ENCODE results near the gene FSD1L.
"Not testable (repeated sequence)": the region's sequence is repeated elsewhere in the genome, so short reads cannot be mapped to it uniquely, and the experiment has no call there.

The FSD1L gene

DNA sequence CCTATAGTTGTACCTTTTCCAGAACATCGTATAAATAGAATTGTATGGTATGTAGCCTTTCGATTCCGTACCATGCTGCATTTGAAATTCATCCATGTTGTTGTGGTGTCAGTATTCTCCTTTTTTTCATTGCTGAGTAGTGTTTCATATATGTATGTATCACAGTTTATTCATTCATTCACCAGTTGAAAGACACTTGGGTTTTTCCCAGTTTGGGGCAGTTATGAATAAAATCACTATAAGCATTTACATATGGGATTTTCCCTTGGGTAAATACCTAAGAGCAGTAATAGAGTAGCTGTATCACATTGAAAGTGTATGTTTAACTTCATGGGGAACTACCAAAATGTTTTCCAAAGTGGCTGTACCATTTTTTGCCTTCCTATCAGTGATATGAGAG lies 94.0 kb downstream of the FSD1L start:
- no peak for DNase-seq

DNA sequence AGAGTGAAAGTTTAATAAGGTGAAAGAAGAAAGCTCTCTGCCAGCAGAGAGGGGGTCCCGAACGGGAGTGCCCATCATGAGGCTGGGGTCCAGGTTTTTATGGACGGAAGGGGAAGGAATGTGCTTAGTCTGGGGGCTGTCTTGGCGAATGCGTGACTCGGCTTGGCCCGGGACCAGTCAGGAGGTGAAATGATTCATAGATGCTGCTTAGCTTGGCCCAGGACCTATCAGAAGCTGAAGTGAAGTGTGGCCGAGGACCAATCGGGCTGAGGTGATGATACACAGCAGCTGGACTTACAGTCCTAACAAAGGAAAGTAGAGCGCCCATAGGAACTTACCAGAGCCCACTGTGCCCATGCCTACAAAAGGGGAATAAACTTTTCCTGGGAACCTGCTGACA lies 106.2 kb downstream of the FSD1L start:
- no peak for DNase-seq

DNA sequence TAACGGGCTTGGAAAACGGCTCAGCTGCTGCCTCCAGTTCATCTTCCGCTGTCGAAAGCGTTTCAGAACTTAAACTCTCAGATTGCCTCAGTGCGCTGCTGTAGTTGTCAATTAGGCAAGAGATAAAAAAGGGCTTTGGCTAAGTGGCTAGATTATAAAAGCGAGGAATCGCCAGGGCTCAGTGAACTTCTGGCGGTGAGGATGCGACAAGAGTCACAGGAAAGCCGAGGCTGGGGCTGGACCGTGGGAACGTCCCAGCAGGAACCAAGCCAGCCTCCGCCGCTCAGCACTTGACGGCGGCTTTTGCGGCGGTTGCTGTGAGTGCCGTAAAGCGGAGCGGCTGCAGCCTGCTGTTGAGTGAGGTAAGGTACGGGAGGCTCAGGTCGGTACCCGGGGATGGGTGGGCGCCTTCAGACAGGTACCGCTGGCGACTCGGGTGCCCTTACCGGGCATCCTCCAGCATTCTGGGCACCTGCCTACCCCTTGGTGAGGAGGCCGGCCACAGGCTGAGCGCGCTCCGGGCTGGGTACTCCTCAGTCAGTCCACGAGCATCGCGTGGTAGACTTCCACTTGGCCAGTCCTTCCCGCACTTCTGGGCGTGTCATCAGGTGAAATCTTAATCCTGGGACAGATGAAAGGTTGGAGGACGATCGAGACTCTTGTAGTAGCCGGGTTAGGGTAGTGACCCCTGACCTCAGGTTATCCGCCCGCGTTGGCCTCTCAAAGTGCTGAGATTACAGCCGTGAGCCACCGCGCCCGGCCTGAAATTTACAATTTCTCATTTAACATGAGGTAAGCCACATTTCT lies 110.2 kb downstream of the FSD1L start, which contains the start of gene FKTN:
Gene FKTN (plus strand): TSS at position 328 of the 807 bp plus-strand sequence. CDS start 16,902 bp downstream, outside the sequence.
- DNase-seq = peak; percentile 11 to 90 (median 73)

DNA sequence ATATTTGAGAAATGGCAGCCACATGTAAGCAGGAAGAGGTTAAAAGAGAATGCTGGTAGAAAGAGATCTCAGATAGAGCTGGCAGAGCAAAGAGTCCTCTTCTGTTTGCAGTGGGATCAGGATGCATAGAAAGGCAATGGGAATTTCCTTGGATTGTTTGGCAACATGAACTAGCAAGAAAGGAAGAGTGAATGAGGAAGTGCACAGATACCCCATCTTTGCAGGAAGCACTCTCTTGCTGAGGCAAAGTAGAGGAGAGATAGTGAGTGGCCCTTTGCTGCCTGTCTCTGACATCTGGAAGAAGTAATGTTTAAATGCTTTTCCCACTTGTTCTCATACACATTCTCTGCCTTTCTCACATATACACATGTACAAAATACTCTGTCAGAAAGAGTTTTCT lies 124.6 kb downstream of the FSD1L start:
- no peak for DNase-seq

DNA sequence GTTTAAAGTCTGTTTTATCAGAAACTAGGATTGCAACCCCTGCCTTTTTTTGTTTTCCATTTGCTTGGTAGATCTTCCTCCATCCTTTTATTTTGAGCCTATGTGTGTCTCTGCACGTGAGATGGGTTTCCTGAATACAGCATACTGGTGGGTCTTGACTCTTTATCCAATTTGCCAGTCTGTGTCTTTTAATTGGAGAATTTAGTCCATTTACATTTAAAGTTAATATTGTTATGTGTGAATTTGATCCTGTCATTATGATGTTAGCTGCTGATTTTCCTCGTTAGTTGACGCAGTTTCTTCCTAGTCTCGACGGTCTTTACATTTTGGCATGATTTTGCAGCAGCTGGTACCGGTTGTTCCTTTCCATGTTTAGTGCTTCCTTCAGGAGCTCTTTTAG lies 132.1 kb downstream of the FSD1L start:
- DNase-seq = not testable (repeated sequence)

- not testable (repeated sequence) for DNase-seq
Measured at GRCh38 chr9:105581550-105581949, 133.7 kb downstream of the FSD1L start.

- DNase-seq = no peak
Measured at GRCh38 chr9:105593145-105593544, 145.3 kb downstream of the FSD1L start.

Measured in amygdala (tissue), 56 donors.